GM18907 (cell line): ENCODE results near the gene TECPR2.

ENCODE experiments used
- ATAC-seq: cut with Tn5 transposase; IDR thresholded peaks from one replicate; pipeline ENCODE4 v1.9.1; 2021; ENCODE audit warnings: mild to moderate bottlenecking, moderate library complexity; ENCODE audit not compliant: unreplicated experiment

Gene TECPR2

GRCh38 chr14:102461490-102462338, 99.0 kb downstream of the TECPR2 start:
- no peak for ATAC-seq

GRCh38 chr14:102462391-102462790, 99.7 kb downstream of the TECPR2 start:
- no peak for ATAC-seq

- ATAC-seq = no peak
Measured at GRCh38 chr14:102464006-102464405, 101.3 kb downstream of the TECPR2 start.

GRCh38 chr14:102464846-102465341, 102.2 kb downstream of the TECPR2 start:
- no peak for ATAC-seq

GRCh38 chr14:102469261-102469660, 106.5 kb downstream of the TECPR2 start:
- ATAC-seq = no peak

GRCh38 chr14:102471921-102472790, 109.4 kb downstream of the TECPR2 start:
- ATAC-seq = no peak

- no peak for ATAC-seq
Measured at GRCh38 chr14:102472791-102473150, 110.0 kb downstream of the TECPR2 start.

- no peak for ATAC-seq
Measured at GRCh38 chr14:102473559-102473958, 110.8 kb downstream of the TECPR2 start.

- ATAC-seq = no peak
Measured at GRCh38 chr14:102474934-102475333, 112.2 kb downstream of the TECPR2 start.

GRCh38 chr14:102479107-102479506, 116.4 kb downstream of the TECPR2 start:
- ATAC-seq = no peak

GRCh38 chr14:102479777-102480176, 117.0 kb downstream of the TECPR2 start:
- ATAC-seq = no peak

GRCh38 chr14:102481371-102481770, 118.6 kb downstream of the TECPR2 start:
- ATAC-seq = no peak

GRCh38 chr14:102481791-102482238, 119.1 kb downstream of the TECPR2 start:
- ATAC-seq = no peak

GRCh38 chr14:102484316-102484715, 121.6 kb downstream of the TECPR2 start:
- no peak for ATAC-seq

- ATAC-seq = no peak
Measured at GRCh38 chr14:102485693-102486512, 123.2 kb downstream of the TECPR2 start.

- ATAC-seq = no peak
Measured at GRCh38 chr14:102486513-102487203, 123.9 kb downstream of the TECPR2 start.

- no peak for ATAC-seq
Measured at GRCh38 chr14:102487204-102487577, 124.5 kb downstream of the TECPR2 start.

GRCh38 chr14:102490456-102490855, 127.7 kb downstream of the TECPR2 start:
- no peak for ATAC-seq

- no peak for ATAC-seq
Measured at GRCh38 chr14:102491366-102491765, 128.6 kb downstream of the TECPR2 start.
